HepG2 (cell line): ENCODE data around the gene MACROD2. TPM values are rescaled to one million over a fixed set of nuclear protein-coding genes. Genes with fewer than 3 reads are reported as not detected.

Source experiments
- CHCHD3 ChIP-seq: sonication (generic); formaldehyde crosslinking; IDR thresholded peaks from 2 replicates; pipeline ENCODE4 v1.8.0; 2022; ENCODE audit warnings: mild to moderate bottlenecking, missing genetic modification reagents, moderate library complexity
- E2F5 ChIP-seq: sonication (generic); formaldehyde crosslinking; conservative IDR thresholded peaks from 2 replicates; pipeline ENCODE4 v1.4.0; 2020; ENCODE audit warnings: missing genetic modification reagents
- KDM2A ChIP-seq: sonication (generic); formaldehyde crosslinking; IDR thresholded peaks from 2 replicates; pipeline ENCODE4 v1.4.0; 2020; ENCODE audit warnings: low read depth, missing genetic modification reagents, borderline replicate concordance
- PAXIP1 ChIP-seq: sonication (generic); formaldehyde crosslinking; conservative IDR thresholded peaks from 2 replicates; pipeline ENCODE4 v1.4.0; 2020; ENCODE audit warnings: mild to moderate bottlenecking, missing genetic modification reagents, moderate library complexity
- PHF8 ChIP-seq: sonication (generic); formaldehyde crosslinking; IDR thresholded peaks from 2 replicates; pipeline ENCODE4 v1.5.0; 2020; ENCODE audit warnings: missing genetic modification reagents
- RBFOX2 ChIP-seq: fragments of 200-400 bp; formaldehyde crosslinking; IDR thresholded peaks from 2 replicates; pipeline ENCODE4 v1.6.1; 2017; ENCODE audit warnings: low read depth, mild to moderate bottlenecking, low read length
- RCOR2 ChIP-seq: IDR thresholded peaks from 2 replicates; pipeline ENCODE4 v1.6.1; 2016; ENCODE audit warnings: missing biosample characterization, missing genetic modification reagents
- RERE ChIP-seq: IDR thresholded peaks from 2 replicates; pipeline ENCODE4 v1.6.1; 2016; ENCODE audit warnings: low read depth, missing genetic modification reagents, missing compliant biosample characterization
- RFX1 ChIP-seq: fragments of 450-650 bp; IDR thresholded peaks from 2 replicates; pipeline ENCODE4 v1.6.1; 2017
- ZBTB14 ChIP-seq: sonication (generic); formaldehyde crosslinking; IDR thresholded peaks from 2 replicates; pipeline ENCODE4 v1.4.0; 2020; ENCODE audit warnings: missing genetic modification reagents
- ZBTB34 ChIP-seq: sonication (generic); formaldehyde crosslinking; IDR thresholded peaks from 2 replicates; pipeline ENCODE4 v1.8.0; 2022; ENCODE audit warnings: mild to moderate bottlenecking, missing genetic modification reagents
- ZBTB8A ChIP-seq: sonication (generic); formaldehyde crosslinking; IDR thresholded peaks from 2 replicates; pipeline ENCODE4 v1.4.0; 2020; ENCODE audit warnings: mild to moderate bottlenecking, low read depth, missing genetic modification reagents, borderline replicate concordance
- ZNF292 ChIP-seq: sonication (generic); formaldehyde crosslinking; IDR thresholded peaks from 2 replicates; pipeline ENCODE4 v1.8.1; 2022; ENCODE audit warnings: mild to moderate bottlenecking, low read depth, missing genetic modification reagents, borderline replicate concordance
- ZNF343 ChIP-seq: sonication (generic); formaldehyde crosslinking; IDR thresholded peaks from 2 replicates; pipeline ENCODE4 v1.4.0; 2020; ENCODE audit warnings: mild to moderate bottlenecking, missing genetic modification reagents
- ZNF362 ChIP-seq: sonication (generic); formaldehyde crosslinking; IDR thresholded peaks from 2 replicates; pipeline ENCODE4 v1.4.0; 2020; ENCODE audit warnings: missing genetic modification reagents, mild to moderate bottlenecking, borderline replicate concordance
- ZNF562 ChIP-seq: sonication (generic); formaldehyde crosslinking; IDR thresholded peaks from 2 replicates; pipeline ENCODE4 v1.8.0; 2022; ENCODE audit warnings: missing genetic modification reagents, borderline replicate concordance
- polyA plus RNA-seq, 8 experiments: library from polyadenylated mRNA; depleted of rRNA in 3 of 8; stranded (reverse) in 7 of 8; unstranded in 1 of 8; fragments of >200 nt; fragmentation: Illumina TruSeq in 4 of 8; extraction: Trizol in 4 of 8; gene quantifications; 2 replicates each; pipeline versions ENCODE4 v1.2.1 to v1.2.3, GENCODE V29; 2011 to 2016; ENCODE audit warnings: low read depth in 4 of 8, missing spikeins in 1 of 8, mixed read lengths in 1 of 8; ENCODE audit not compliant: insufficient read depth in 1 of 8
- total RNA-seq, 5 experiments: library from RNA; depleted of rRNA; stranded (reverse); fragments of >200 nt; fragmentation: Illumina TruSeq; extraction: Trizol; gene quantifications; 2 replicates each; pipeline ENCODE4 v1.2.3, GENCODE V29; 2016; ENCODE audit warnings: low read depth in 1 of 5

The MACROD2 gene
- total and polyA plus RNA-seq, 2 of the 13 experiments (the other 11 are each of a cell fraction or from before 2014, with no cell fraction given), result 0.13 to 0.51 TPM

- TF ChIP-seq E2F5 (CRISPR knock-in tag) (no peak), RBFOX2 (no peak), ZNF362 (CRISPR knock-in tag) (peak; percentile 100), RFX1 (no peak), KDM2A (CRISPR knock-in tag) (no peak), PAXIP1 (CRISPR knock-in tag) (peak; percentile 72), ZNF343 (no peak), ZNF562 (CRISPR knock-in tag) (no peak), RERE (peak; percentile 86), RCOR2 (CRISPR knock-in tag) (peak; percentile 88), ZBTB34 (CRISPR knock-in tag) (peak; percentile 19; the same call in 1 of the 2 replicates), ZNF292 (CRISPR knock-in tag) (no peak), PHF8 (CRISPR knock-in tag) (no peak), ZBTB14 (CRISPR knock-in tag) (no peak), CHCHD3 (no peak), ZBTB8A (CRISPR knock-in tag) (no peak; the same call in 1 of the 2 replicates)
These were observed 995.7 kb downstream of the MACROD2 start (continued) for GRCh38 chr20:14991023-14991422.
